Stimulated activated CD4-positive, alpha-beta T cell treated with anti-CD3 and anti-CD28 coated beads, Interleukin-12 subunit alpha, Interleukin-12 subunit beta, amount 100 ng/mL, for 48 hours (primary cell): Measurements from ENCODE around the gene OR13C9.
"Not testable (repeated sequence)": the region's sequence is repeated elsewhere in the genome, so short reads cannot be mapped to it uniquely, and the experiment has no call there.

Experiments
- DNase-seq, 3 donors: peaks; one replicate each; pipeline ENCODE4 v3.0.0-alpha.2; 2020; ENCODE audit warnings: low read depth in 2 of 3, low spot score in 1 of 3

OR13C9 gene

GRCh38 chr9:104618104-104618503, at the start of gene OR13C9:
OR13C9 (minus strand) TSS chr9:104618204; CDS start chr9:104618204, 0 bp downstream.
- no peak for DNase-seq

- no peak for DNase-seq
These were observed 40.6 kb upstream of the OR13C9 start for GRCh38 chr9:104658496-104659195.

- no peak for DNase-seq
These were observed 17.5 kb upstream of the OR13C9 start for GRCh38 chr9:104635456-104635855.

- DNase-seq, result no peak
These were observed 16.0 kb upstream of the OR13C9 start for GRCh38 chr9:104633976-104634520.

- not testable (repeated sequence) for DNase-seq
These were observed 8.0 kb upstream of the OR13C9 start for GRCh38 chr9:104625964-104626363.

GRCh38 chr9:104617418-104617817, 586 bp downstream of the OR13C9 start:
- DNase-seq, result no peak

GRCh38 chr9:104611213-104611612, 6.8 kb downstream of the OR13C9 start:
- DNase-seq, result no peak

GRCh38 chr9:104608336-104608735, 9.7 kb downstream of the OR13C9 start:
- no peak for DNase-seq

GRCh38 chr9:104606152-104606551, 11.9 kb downstream of the OR13C9 start:
- DNase-seq, result no peak

- DNase-seq, result not testable (repeated sequence)
These were observed 12.5 kb downstream of the OR13C9 start, which contains the start of gene OR13C2 for GRCh38 chr9:104605527-104605926. OR13C2 (minus strand) TSS chr9:104605627; CDS start chr9:104605627, 0 bp downstream.

- no peak for DNase-seq
These were observed 13.2 kb downstream of the OR13C9 start for GRCh38 chr9:104604801-104605200.

GRCh38 chr9:104599313-104599712, 18.7 kb downstream of the OR13C9 start, which contains the start of gene OR13C5:
OR13C5 (minus strand) TSS chr9:104599413; CDS start chr9:104599413, 0 bp downstream.
- not testable (repeated sequence) for DNase-seq

- DNase-seq, result not testable (repeated sequence)
These were observed 19.3 kb downstream of the OR13C9 start for GRCh38 chr9:104598749-104599148.

- DNase-seq, result no peak
These were observed 28.4 kb downstream of the OR13C9 start for GRCh38 chr9:104589626-104590025.

- DNase-seq, result no peak
These were observed 31.4 kb downstream of the OR13C9 start for GRCh38 chr9:104586496-104587180.

GRCh38 chr9:104580562-104580961, 37.4 kb downstream of the OR13C9 start:
- DNase-seq, result no peak

GRCh38 chr9:104577263-104577662, 40.7 kb downstream of the OR13C9 start:
- no peak for DNase-seq

GRCh38 chr9:104575456-104575855, 42.5 kb downstream of the OR13C9 start:
- no peak for DNase-seq

GRCh38 chr9:104572612-104573011, 45.4 kb downstream of the OR13C9 start:
- no peak for DNase-seq

GRCh38 chr9:104568868-104569267, 49.1 kb downstream of the OR13C9 start, which contains the start of gene OR13C8:
OR13C8 (plus strand) TSS chr9:104569168; CDS start chr9:104569168, 0 bp downstream.
- no peak for DNase-seq
